ENCODE results near the gene THAP4.

- TF ChIP-seq CTCF (IDR thresholded peaks at IDR 0.05; ENCODE audit: insufficient read depth, low read length) = no peak
- TF ChIP-seq REST (IDR thresholded peaks at IDR 0.05; ENCODE audit: insufficient replicate concordance, low read depth) = no peak
- no peak for TF ChIP-seq POLR2AphosphoS5 (IDR thresholded peaks at IDR 0.05; ENCODE audit: low read depth)
Measured at GRCh38 chr2:241686324-241686649, 49.3 kb upstream of the THAP4 start.
